ENCODE data around the gene SH3TC2.

DNA sequence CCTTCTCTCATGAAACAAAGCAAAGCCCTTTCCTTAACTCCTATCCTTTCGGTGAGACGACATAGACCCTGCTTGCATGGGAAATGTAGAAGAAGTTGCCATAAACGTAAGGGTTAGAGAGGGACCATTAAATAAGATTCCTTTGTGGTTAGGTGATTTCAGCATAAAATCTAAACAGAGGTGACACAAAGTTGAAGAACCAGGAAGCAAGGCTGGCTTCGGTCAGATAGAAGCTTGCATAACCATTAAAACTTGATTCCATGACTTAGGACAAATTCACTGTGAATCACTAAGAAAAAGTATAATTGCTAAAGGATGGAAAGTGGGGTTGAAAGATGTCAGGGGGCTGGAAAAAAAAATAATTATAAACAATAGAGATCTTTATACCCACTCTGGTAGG lies 47.5 kb upstream of the SH3TC2 start:
- no peak for TF ChIP-seq EZH2 (IDR thresholded peaks at IDR 0.05; ENCODE audit: borderline replicate concordance, insufficient read depth, low read depth, low read length, poor library complexity, severe bottlenecking)
- TF ChIP-seq, protein P1, sequence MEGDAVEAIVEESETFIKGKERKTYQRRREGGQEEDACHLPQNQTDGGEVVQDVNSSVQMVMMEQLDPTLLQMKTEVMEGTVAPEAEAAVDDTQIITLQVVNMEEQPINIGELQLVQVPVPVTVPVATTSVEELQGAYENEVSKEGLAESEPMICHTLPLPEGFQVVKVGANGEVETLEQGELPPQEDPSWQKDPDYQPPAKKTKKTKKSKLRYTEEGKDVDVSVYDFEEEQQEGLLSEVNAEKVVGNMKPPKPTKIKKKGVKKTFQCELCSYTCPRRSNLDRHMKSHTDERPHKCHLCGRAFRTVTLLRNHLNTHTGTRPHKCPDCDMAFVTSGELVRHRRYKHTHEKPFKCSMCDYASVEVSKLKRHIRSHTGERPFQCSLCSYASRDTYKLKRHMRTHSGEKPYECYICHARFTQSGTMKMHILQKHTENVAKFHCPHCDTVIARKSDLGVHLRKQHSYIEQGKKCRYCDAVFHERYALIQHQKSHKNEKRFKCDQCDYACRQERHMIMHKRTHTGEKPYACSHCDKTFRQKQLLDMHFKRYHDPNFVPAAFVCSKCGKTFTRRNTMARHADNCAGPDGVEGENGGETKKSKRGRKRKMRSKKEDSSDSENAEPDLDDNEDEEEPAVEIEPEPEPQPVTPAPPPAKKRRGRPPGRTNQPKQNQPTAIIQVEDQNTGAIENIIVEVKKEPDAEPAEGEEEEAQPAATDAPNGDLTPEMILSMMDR (IDR thresholded peaks at IDR 0.05) = no peak

Measured in B cell (primary cell).